Measurements from ENCODE around the gene FRG2B.

DNA sequence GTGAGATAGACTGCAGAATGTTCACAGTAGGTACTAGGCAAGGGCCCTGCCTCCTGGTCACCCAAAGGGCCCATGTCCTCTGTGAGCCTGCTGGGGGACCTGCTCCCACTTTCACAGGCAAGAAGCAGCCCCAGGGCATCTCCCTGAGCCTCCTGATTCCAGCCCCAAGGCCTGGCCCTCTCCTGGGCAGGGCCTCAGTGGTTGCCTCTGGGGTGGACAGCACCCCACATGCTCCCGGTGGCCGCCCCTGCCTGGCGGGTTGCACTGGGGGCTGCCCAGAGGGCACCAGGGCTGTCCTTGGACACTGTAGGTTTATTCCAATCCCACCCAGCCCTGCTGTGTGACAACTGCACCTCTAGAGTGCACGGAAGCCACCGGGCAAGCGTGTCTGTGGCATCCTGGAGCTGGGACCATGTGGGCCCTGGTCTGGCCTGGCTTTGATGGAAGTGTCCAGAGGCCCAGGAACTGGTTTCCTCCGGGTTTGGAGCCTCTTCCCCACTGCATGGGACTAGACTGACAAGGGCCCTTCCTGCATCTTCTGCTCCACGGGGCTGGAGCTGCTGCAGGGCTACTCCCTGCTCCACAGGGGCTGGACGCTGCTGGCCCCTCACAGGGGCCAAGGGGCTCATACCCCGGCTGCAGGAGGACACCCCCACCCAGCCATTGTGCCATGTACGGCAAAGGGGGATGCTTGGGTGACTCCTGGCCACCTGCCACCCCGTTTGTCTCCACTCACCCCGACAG lies 36.2 kb downstream of the FRG2B start:
- TF ChIP-seq, protein P1, sequence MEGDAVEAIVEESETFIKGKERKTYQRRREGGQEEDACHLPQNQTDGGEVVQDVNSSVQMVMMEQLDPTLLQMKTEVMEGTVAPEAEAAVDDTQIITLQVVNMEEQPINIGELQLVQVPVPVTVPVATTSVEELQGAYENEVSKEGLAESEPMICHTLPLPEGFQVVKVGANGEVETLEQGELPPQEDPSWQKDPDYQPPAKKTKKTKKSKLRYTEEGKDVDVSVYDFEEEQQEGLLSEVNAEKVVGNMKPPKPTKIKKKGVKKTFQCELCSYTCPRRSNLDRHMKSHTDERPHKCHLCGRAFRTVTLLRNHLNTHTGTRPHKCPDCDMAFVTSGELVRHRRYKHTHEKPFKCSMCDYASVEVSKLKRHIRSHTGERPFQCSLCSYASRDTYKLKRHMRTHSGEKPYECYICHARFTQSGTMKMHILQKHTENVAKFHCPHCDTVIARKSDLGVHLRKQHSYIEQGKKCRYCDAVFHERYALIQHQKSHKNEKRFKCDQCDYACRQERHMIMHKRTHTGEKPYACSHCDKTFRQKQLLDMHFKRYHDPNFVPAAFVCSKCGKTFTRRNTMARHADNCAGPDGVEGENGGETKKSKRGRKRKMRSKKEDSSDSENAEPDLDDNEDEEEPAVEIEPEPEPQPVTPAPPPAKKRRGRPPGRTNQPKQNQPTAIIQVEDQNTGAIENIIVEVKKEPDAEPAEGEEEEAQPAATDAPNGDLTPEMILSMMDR (optimal IDR thresholded peaks at IDR 0.05 in 1 of 3, IDR thresholded peaks at IDR 0.05 in 1 of 3, conservative IDR thresholded peaks at IDR 0.05 in 1 of 3; ENCODE audit: extremely low read depth in 1 of 3, insufficient read depth in 2 of 3, low read length in 3 of 3), result no peak
- TF ChIP-seq EZH2 (IDR thresholded peaks at IDR 0.05; ENCODE audit: low read length), result no peak
